ENCODE results near the gene MAN2B2. TPM values are rescaled to one million over a fixed set of nuclear protein-coding genes. Genes with fewer than 3 reads are reported as not detected.

Gene MAN2B2
- total RNA-seq, 1 experiment from 2014 or later: 8.5 TPM

DNA sequence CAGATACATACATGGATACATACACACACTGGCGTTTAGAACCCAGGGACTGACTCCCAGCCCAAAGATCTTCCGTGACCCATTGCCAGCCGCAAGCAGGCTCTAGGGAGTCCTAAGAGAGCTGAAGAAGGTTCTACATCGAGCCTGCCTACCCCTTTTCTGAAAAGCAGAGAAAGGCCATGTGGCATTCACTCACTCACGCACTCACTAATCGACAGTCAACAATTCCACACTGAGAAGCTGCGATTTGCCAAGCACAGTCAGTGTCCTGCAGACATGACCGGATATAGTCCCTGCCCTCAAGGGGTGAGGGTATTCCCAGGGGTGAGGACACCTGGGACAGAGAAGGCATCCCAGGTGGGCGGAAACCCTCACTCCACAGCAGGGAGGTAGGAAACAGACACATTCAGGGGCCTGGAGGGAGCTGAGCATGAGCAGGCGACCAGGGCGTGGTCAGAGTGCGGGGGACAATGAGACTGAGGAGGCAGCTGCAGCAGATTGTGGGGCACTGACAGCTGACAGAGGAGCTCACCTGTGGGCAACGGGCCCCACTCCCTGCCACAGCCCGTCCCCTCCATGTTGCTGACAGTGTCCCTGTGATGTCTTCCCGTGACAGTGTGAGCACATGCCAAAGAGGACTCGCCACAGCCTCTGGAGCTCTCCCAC lies 13.2 kb upstream of the MAN2B2 start:
- H3K27me3 ChIP-seq (ENCODE audit: low read length): peaks cover 26% of the 10 kb centered on the region
- DNase-seq (no peak), ATAC-seq (no peak)
- H3K9me2 ChIP-seq (replicated peaks; ENCODE audit: low read length): no peaks in the 10 kb centered on the region
- no peak for TF ChIP-seq EZH2 (IDR thresholded peaks at IDR 0.05; ENCODE audit: low read length, unreplicated experiment)
- TF ChIP-seq EZH2phosphoT487 (IDR thresholded peaks at IDR 0.05; ENCODE audit: borderline replicate concordance, low read length): no peak
- TF ChIP-seq, protein P1, sequence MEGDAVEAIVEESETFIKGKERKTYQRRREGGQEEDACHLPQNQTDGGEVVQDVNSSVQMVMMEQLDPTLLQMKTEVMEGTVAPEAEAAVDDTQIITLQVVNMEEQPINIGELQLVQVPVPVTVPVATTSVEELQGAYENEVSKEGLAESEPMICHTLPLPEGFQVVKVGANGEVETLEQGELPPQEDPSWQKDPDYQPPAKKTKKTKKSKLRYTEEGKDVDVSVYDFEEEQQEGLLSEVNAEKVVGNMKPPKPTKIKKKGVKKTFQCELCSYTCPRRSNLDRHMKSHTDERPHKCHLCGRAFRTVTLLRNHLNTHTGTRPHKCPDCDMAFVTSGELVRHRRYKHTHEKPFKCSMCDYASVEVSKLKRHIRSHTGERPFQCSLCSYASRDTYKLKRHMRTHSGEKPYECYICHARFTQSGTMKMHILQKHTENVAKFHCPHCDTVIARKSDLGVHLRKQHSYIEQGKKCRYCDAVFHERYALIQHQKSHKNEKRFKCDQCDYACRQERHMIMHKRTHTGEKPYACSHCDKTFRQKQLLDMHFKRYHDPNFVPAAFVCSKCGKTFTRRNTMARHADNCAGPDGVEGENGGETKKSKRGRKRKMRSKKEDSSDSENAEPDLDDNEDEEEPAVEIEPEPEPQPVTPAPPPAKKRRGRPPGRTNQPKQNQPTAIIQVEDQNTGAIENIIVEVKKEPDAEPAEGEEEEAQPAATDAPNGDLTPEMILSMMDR (conservative IDR thresholded peaks at IDR 0.05; ENCODE audit: low read depth, low read length): no peak
- POLR2A ChIA-PET (ENCODE audit: unreplicated experiment): no interaction called here
- H3K4me2 ChIP-seq (ENCODE audit: low read length): no peak overlapping the region
- no peaks in the 10 kb centered on the region for H3K79me2 ChIP-seq (ENCODE audit: low read length)
- BruUV-seq (replicated peaks): no TSS peak
- no peaks in the 10 kb centered on the region for H3K4me1 ChIP-seq (ENCODE audit: insufficient read depth, low read length)
- H3K9me3 ChIP-seq (ENCODE audit: low read length): no peaks in the 10 kb centered on the region
- no peaks in the 10 kb centered on the region for H4K20me1 ChIP-seq (ENCODE audit: low read length)
- intact Hi-C loops (cut with micrococcal nuclease): no loop called here
- no peaks in the 10 kb centered on the region for H3K36me3 ChIP-seq (ENCODE audit: low read depth, low read length)
- H3K4me3 ChIP-seq (ENCODE audit: low read length): no peak overlapping the region
- no peaks in the 10 kb centered on the region for H3F3A ChIP-seq (ENCODE audit: low read length, unreplicated experiment)
- no peak overlapping the region for H3K9ac ChIP-seq (ENCODE audit: low read length)
- no peak overlapping the region for H3K27ac ChIP-seq (ENCODE audit: low read length)
- CTCF ChIA-PET: no interaction called here
- H2AFZ ChIP-seq (ENCODE audit: low read length): no peak overlapping the region

DNA sequence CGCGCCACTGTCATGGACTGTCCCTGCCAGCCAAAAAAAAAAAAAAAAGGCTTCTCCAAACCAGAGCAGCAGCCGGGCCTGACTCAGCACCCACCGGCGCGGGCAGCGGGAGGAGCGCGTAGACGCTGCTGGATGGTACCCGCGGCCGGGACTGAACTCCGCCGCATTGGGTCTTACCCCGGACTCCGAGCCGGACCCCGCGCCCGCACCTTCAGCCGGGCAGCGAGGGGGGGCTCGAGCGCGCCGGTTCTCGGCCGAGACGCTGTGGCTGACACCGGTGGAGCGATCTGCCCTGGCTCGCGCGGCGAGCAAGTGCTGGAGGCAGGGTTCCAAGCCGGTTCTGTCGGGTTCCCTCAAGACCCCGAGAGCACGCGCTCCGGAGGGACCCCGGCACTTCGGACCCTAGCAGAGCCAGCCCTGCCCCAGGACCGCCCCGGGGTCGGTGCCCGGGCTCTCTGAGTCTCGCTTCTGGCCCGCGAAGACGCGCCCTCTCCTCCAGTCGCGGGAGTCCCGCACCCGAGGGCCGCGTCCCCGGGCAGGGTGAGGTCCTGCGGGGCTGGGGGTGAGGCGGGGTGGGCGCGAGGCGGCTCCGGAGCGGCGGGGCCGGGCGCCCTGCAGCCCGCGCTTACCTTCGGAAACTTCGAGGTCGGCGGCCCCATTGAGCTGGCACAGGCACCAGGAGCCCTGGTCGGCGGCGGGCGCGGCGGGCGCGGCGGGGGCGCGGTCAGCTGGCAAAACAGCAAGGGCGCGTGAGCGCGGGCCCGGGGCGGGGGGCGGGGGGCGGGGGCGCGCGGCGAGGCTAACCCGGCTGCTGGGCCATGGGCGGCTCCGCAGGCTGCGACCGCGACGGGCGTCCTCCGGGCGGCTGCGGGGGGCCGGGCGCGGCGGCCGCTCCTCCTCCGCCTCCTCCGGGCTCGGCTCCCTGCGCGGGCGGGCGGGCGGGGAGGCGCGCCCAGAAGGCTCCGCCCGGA lies 11.8 kb upstream of the MAN2B2 start:
- Histone ChIP-seq H3K4me2 (ENCODE audit: low read length) (peak overlapping the region; percentile 81), H2AFZ (ENCODE audit: low read length) (peak overlapping the region; percentile 53; the same call in 1 of the 2 replicates), H4K20me1 (ENCODE audit: low read length) (no peaks in the 10 kb centered on the region), H3K9ac (ENCODE audit: low read length) (no peak overlapping the region), H3K27ac (ENCODE audit: low read length) (no peak overlapping the region), H3K79me2 (ENCODE audit: low read length) (no peaks in the 10 kb centered on the region), H3K27me3 (ENCODE audit: low read length) (peaks cover 20% of the 10 kb centered on the region), H3F3A (ENCODE audit: low read length, unreplicated experiment) (no peaks in the 10 kb centered on the region), H3K4me3 (ENCODE audit: low read length) (peak overlapping the region; percentile 60), H3K9me3 (ENCODE audit: low read length) (no peaks in the 10 kb centered on the region), H3K9me2 (replicated peaks; ENCODE audit: low read length) (no peaks in the 10 kb centered on the region), H3K36me3 (ENCODE audit: low read depth, low read length) (no peaks in the 10 kb centered on the region), H3K4me1 (ENCODE audit: insufficient read depth, low read length) (no peaks in the 10 kb centered on the region)
- intact Hi-C loops (cut with micrococcal nuclease): no loop called here
- DNase-seq (peak; percentile 12), ATAC-seq (peak; percentile 22)
- ChIA-PET CTCF (no interaction called here), POLR2A (ENCODE audit: unreplicated experiment) (no interaction called here)
- TF ChIP-seq, protein P1 (conservative IDR thresholded peaks at IDR 0.05; ENCODE audit: low read depth, low read length): no peak
- TF ChIP-seq EZH2 (IDR thresholded peaks at IDR 0.05; ENCODE audit: low read length, unreplicated experiment): peak; percentile 42
- no TSS peak for BruUV-seq (replicated peaks)
